Stimulated activated naive B cell treated with anti-CD40 and anti-IgM and Interleukin-4, amounts not matched to agents 10 μg/mL and 1 μg/mL and 100 μg/mL, for 72 hours (primary cell): ENCODE measurements around the gene GAPDHS.
A peak's percentile ranks its signal among the peaks of the same experiment; 100 is the strongest.

Source experiments
- ATAC-seq, 2 donors: fragments of 150-1000 bp; cut with Tn5 transposase; replicated peaks; 2 replicates each; pipeline ENCODE4 v1.10.0; 2021; ENCODE audit warnings: moderate library complexity in 1 of 2
- DNase-seq: peaks from one replicate; pipeline ENCODE4 v3.0.0; 2021
- H3K27ac Mint-ChIP-seq: one replicate; pipeline ENCODE4 v1.8.0; 2022; ENCODE audit warnings: mild to moderate bottlenecking, mixed read lengths
- H3K27me3 Mint-ChIP-seq, 2 donors: one replicate each; pipeline ENCODE4 v1.8.0; 2022; ENCODE audit warnings: mixed read lengths in 2 of 2
- H3K36me3 Mint-ChIP-seq, 2 donors: one replicate each; pipeline ENCODE4 v1.8.0; 2022; ENCODE audit warnings: mixed read lengths in 2 of 2, mild to moderate bottlenecking in 1 of 2
- H3K4me1 Mint-ChIP-seq, 2 donors: one replicate each; pipeline ENCODE4 v1.8.0; 2022; ENCODE audit warnings: mixed read lengths in 2 of 2, mild to moderate bottlenecking in 1 of 2
- H3K4me3 Mint-ChIP-seq, 2 donors: one replicate each; pipeline ENCODE4 v1.8.0; 2022; ENCODE audit warnings: mild to moderate bottlenecking in 2 of 2, mixed read lengths in 2 of 2, moderate library complexity in 1 of 2
- H3K9me3 Mint-ChIP-seq, 2 donors: one replicate each; pipeline ENCODE4 v1.8.0; 2022; ENCODE audit warnings: mixed read lengths in 2 of 2, mild to moderate bottlenecking in 1 of 2

The GAPDHS gene

DNA sequence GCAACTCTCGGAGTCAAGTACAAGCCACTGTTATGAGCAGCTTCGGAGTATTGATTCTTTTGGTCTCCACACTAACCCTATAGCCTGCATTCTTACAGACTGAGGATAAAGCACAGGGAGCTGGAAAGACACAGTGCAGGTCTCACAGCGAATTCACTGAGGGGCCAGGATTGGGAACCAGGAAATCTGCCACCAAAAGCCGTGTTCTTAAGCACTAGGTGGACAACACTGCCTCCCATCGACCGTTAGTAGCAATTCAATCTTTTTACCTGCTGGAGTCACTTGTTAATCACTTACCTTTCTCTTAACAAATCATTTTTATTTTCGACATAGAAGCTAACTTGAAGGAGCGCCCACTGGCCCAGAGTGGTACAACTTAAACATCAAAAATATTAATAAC, 59.0 kb downstream of the GAPDHS start:
- no peaks in the 10 kb centered on the region for H3K9me3 Mint-ChIP-seq
- H3K4me1 Mint-ChIP-seq, result peaks cover 0 to 3% of the 10 kb centered on the region in 2 donors
- no peak overlapping the region for H3K4me3 Mint-ChIP-seq
- ATAC-seq (peak in 1 of 2 donors; percentile 38), DNase-seq (no peak)
- H3K36me3 Mint-ChIP-seq, result no peaks in the 10 kb centered on the region
- H3K27ac Mint-ChIP-seq, result no peak overlapping the region
- H3K27me3 Mint-ChIP-seq, result peaks cover 18 to 20% of the 10 kb centered on the region in 2 donors
